Neutrophil (primary cell): ENCODE measurements around the gene RPE65.

Experiments
- H3K27ac ChIP-seq: fragments of 200-600 bp; sonication (generic); 2 replicates; pipeline ENCODE4 v1.5.1; 2016; ENCODE audit warnings: mild to moderate bottlenecking, moderate library complexity
- H3K27me3 ChIP-seq: fragments of 200-600 bp; sonication (generic); 2 replicates; pipeline ENCODE4 v1.6.0; 2016; ENCODE audit warnings: mild to moderate bottlenecking
- H3K36me3 ChIP-seq: fragments of 200-600 bp; sonication (generic); 2 replicates; pipeline ENCODE4 v1.5.1; 2017
- H3K4me1 ChIP-seq, 2 experiments: fragments of 200-600 bp in 1 of 2; sonication (generic) in 1 of 2; 1 replicate in 1 of 2; 2 replicates in 1 of 2; pipeline versions ENCODE4 v1.5.1 to v1.6.1; 2013 to 2016; ENCODE audit warnings: low read depth in 1 of 2, low read length in 1 of 2, mild to moderate bottlenecking in 1 of 2, moderate library complexity in 1 of 2; ENCODE audit not compliant: control insufficient read depth in 1 of 2, insufficient read depth in 1 of 2
- H3K4me3 ChIP-seq, 2 experiments: fragments of 200-600 bp in 1 of 2; sonication (generic) in 1 of 2; 1 replicate in 1 of 2; 2 replicates in 1 of 2; pipeline ENCODE4 v1.5.1; 2013 to 2016; ENCODE audit warnings: low read depth in 1 of 2, low read length in 1 of 2, mild to moderate bottlenecking in 1 of 2, moderate library complexity in 1 of 2
- H3K9me3 ChIP-seq: fragments of 200-600 bp; sonication (generic); 2 replicates; pipeline ENCODE4 v1.5.1; 2016
- TF ChIP-seq, protein P1 (sequence below): fragments of 200-600 bp; sonication (generic); IDR thresholded peaks from 2 replicates; pipeline ENCODE4 v1.5.1; 2016; ENCODE audit warnings: antibody characterized with exemption

RPE65 gene

GRCh38 chr1:68438310-68438709 is 11.4 kb downstream of the RPE65 start:
- Histone ChIP-seq H3K27me3 (no peaks in the 10 kb centered on the region), H3K27ac (no peak overlapping the region), H3K4me1 (no peaks in the 10 kb centered on the region), H3K9me3 (no peaks in the 10 kb centered on the region), H3K36me3 (no peaks in the 10 kb centered on the region), H3K4me3 (no peak overlapping the region)
- TF ChIP-seq, protein P1, sequence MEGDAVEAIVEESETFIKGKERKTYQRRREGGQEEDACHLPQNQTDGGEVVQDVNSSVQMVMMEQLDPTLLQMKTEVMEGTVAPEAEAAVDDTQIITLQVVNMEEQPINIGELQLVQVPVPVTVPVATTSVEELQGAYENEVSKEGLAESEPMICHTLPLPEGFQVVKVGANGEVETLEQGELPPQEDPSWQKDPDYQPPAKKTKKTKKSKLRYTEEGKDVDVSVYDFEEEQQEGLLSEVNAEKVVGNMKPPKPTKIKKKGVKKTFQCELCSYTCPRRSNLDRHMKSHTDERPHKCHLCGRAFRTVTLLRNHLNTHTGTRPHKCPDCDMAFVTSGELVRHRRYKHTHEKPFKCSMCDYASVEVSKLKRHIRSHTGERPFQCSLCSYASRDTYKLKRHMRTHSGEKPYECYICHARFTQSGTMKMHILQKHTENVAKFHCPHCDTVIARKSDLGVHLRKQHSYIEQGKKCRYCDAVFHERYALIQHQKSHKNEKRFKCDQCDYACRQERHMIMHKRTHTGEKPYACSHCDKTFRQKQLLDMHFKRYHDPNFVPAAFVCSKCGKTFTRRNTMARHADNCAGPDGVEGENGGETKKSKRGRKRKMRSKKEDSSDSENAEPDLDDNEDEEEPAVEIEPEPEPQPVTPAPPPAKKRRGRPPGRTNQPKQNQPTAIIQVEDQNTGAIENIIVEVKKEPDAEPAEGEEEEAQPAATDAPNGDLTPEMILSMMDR: no peak

GRCh38 chr1:68433395-68433794 is 16.4 kb downstream of the RPE65 start:
- Histone ChIP-seq H3K4me1 (peaks cover 10 to 14% of the 10 kb centered on the region in 2 experiments), H3K27ac (no peak overlapping the region), H3K9me3 (no peaks in the 10 kb centered on the region), H3K36me3 (no peaks in the 10 kb centered on the region), H3K27me3 (no peaks in the 10 kb centered on the region), H3K4me3 (no peak overlapping the region)
- TF ChIP-seq, protein P1: no peak

DNA sequence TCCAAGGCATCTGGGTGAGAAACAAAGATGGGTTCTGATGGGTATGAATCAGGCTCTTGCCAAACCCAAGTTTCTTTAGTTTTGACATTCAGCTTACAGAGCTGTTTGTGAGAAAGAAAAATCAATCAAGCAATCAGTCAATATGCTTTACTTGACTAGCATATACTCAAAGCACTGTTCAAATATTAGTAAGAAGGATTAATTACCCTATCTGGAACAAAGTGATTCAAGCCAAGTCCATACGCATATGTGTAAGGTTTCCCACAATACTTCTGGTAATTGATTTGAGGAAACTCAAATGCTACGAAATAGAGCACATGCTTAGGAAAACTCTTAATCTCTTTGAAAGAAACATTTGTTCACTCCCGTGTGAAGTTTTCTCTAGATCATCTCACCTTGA is 18.7 kb downstream of the RPE65 start:
- Histone ChIP-seq H3K9me3 (no peaks in the 10 kb centered on the region), H3K4me3 (no peak overlapping the region), H3K4me1 (peaks cover 10 to 14% of the 10 kb centered on the region in 2 experiments), H3K27ac (no peak overlapping the region), H3K36me3 (no peaks in the 10 kb centered on the region), H3K27me3 (no peaks in the 10 kb centered on the region)
- TF ChIP-seq, protein P1: no peak

DNA sequence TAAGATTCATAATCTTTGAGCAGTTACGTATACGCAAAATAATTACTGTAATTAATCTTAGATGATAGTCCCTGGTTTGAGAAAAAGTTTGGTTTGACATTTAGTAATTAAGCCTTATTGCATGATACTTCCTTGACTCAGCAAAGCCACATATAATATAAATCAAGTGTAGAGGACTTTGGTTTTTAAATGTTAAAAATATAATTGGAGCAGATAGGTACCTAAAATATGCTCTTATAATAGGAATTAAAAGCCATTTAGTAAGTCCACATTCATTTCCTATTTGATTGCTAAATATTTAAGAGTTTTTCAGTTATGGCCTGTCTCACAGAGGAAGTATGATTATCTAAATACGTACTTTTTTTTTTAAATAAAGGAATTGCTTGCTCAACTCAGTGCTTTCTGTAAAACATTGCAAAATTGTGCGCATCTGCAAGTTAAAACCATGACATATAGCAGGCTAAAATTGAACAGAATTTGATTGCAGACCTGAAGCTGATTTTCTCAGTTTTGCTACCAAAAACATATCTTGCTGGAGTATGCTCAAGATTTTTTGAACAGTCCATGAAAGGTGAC is 20.4 kb downstream of the RPE65 start:
- Histone ChIP-seq H3K4me1 (peaks cover 10 to 14% of the 10 kb centered on the region in 2 experiments), H3K27ac (peak overlapping the region; percentile 43), H3K27me3 (no peaks in the 10 kb centered on the region), H3K9me3 (no peaks in the 10 kb centered on the region), H3K4me3 (no peak overlapping the region), H3K36me3 (no peaks in the 10 kb centered on the region)
- TF ChIP-seq, protein P1: no peak

- Histone ChIP-seq H3K9me3 (no peaks in the 10 kb centered on the region), H3K4me1 (peaks cover 10 to 14% of the 10 kb centered on the region in 2 experiments), H3K27me3 (no peaks in the 10 kb centered on the region), H3K4me3 (no peak overlapping the region), H3K36me3 (no peaks in the 10 kb centered on the region), H3K27ac (no peak overlapping the region)
- TF ChIP-seq, protein P1: no peak
Measured at GRCh38 chr1:68426594-68426993, 23.2 kb downstream of the RPE65 start.

GRCh38 chr1:68421350-68421749 is 28.4 kb downstream of the RPE65 start:
- H3K4me1 ChIP-seq: no peaks in the 10 kb centered on the region
- no peaks in the 10 kb centered on the region for H3K36me3 ChIP-seq
- no peaks in the 10 kb centered on the region for H3K9me3 ChIP-seq
- no peak overlapping the region for H3K4me3 ChIP-seq
- no peaks in the 10 kb centered on the region for H3K27me3 ChIP-seq
- H3K27ac ChIP-seq: no peak overlapping the region
- TF ChIP-seq, protein P1: no peak
